NCI-H2029 treated with DMSO at 0.1 percent for 48 hours (cell line): ENCODE results near the gene KRT39.
A peak's percentile ranks its signal among the peaks of the same experiment; 100 is the strongest.
"Not testable (repeated sequence)": the region's sequence is repeated elsewhere in the genome, so short reads cannot be mapped to it uniquely, and the experiment has no call there.

Source experiments
- DNase-seq: peaks from one replicate; lab custom pipeline; 2025; lab: John Stamatoyannopoulos, UW

The KRT39 gene

DNA sequence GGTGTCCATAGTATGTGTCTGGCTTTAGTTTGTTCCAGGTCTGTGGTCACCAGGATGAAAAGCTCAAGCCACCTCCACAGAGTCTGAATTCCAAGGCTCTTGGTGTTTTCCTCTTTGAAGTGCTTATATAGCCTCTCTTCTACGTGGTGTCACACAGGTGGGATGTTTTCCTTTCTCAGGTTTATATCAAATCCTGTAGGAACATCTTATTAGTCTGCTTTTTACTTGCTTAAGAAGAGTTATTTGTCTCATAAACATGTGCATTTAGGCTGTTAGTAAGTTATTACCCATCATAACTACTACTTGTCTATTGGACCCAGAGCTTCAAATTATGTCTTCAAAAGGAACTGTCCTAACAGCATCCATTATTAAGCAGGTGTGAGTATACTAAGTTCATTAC, at the start of gene KRT39:
TSS of gene KRT39 (minus strand) at position 101 of the 400 bp plus-strand sequence. CDS start at position 9, 92 bp downstream.
- no peak for DNase-seq

DNA sequence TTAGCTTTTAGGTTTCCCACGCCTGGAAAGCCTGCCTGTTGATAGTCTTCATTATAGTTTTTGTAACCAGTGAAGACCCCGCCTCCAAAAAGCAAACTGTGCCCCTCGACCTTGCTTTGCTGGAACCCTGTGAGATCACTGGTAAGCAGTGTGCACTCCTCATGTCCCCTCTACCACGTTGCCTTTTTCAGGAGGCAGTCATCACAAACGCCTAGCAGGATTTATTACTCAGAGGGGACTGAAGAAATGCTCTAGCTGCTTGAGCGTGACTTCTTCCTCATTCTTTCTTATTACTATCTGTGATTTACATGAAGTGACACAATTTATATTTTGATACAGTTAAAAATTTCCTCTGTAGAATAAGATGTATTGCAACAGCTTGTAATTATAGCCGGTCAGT, 48.7 kb upstream of the KRT39 start:
- no peak for DNase-seq

DNA sequence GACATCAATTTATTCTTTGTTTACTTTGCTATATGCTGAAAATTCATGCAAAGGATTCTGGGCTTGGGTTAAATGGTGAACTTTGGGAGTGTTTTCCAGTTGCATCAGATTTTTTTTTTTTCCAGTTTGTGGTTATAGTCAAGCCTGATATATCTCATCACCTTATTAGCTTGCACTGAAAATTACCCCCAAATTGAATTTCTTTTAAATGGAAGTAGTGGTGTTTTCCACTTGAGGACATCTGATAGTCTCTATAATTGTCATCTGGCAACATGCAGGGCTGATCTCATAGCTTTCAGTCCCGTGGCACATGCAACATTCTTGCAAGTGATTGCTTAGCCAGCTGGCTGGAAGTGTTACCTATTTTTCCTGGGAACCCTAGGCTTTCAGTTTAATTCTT, 46.9 kb upstream of the KRT39 start:
- no peak for DNase-seq

DNA sequence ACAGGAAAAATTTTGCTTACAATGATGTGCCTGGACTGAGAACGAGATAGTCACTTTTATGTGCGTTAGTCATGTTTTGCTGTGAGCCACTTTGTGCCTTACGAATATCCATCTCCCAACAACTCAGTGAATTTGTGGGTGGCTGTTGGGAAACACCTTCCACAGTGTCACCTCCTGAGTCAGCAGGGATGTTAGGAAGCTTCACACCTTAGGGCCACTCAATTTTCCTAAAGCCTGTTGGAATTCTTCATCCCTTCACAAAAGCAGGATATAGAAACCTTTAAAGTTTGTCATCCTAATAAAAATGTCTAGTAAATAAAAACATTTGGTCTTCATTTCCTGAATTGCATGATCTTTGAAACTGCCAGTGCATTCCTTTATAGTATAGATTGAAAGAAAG, 46.4 kb upstream of the KRT39 start:
- DNase-seq, result no peak

DNA sequence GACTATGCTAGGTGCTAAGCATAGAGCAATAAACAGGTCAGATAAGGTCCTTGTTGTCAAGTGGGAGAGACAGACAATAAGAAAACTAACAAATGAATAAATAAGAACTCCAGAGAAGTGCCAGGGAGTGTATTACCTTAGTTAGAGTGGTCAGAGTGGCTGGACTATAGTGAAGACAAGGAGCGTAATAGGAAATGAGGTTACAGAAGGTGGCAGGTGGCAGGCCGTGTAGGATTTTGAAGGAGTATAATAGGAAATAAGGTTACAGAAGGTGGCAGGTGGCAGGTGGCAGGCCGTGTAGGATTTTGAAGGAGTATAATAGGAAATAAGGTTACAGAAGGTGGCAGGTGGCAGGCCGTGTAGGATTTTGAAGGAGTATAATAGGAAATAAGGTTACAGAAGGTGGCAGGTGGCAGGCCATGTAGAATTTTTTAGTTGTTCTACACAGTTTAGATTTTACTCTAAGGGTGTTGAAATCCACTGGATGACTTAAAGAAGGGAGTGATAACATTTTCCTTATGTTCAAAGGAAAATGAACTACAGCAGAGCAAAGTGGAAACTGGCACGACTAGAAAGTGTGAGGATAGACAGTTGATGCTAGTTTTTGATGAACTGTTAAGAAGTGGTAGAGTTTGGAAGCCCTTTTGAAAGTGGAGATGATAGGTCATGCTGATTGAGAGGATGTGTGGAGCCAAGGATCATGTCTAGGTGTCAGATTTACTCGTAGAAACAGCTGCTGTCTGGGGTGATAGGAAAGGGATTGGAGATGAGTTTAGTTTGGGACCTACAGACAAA, 45.8 kb upstream of the KRT39 start:
- DNase-seq, result peak; percentile 60

DNA sequence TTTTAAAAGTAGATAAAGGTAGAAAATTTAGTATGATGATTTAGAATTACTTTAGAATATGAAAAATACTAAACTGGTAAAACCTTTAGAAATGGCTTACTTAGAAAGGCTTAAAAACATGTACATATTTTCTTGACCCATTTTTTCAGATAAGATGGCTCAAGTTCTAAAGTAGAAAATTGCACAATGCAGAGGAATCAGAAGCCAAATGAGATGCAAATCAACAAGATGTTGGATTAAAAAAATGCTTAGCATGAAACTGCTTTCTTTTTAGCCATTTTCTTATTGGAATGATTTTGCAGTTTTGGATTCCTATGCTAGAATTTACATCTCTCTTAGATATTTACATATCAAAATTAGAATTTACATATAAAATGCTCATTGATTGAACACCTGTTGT, 43.7 kb upstream of the KRT39 start:
- no peak for DNase-seq

DNA sequence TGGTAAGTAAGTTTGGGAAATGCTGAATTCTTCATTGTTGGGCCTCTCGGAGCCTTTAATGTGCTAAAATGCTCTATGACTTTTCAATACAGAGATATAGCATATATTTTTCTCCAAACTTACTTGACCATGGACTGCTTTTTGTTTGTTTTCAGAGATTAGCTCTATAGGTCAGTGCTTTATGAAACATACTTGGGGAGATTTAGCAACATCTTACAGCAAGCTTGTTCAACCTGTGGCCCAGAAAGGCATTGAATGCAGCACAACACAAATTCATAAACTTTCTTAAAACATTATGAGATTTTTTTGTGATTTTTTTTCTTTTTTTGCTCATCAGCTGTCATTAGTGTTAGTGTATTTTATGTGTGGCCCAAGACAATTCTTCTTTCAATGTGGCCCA, 43.2 kb upstream of the KRT39 start:
- DNase-seq, result no peak

DNA sequence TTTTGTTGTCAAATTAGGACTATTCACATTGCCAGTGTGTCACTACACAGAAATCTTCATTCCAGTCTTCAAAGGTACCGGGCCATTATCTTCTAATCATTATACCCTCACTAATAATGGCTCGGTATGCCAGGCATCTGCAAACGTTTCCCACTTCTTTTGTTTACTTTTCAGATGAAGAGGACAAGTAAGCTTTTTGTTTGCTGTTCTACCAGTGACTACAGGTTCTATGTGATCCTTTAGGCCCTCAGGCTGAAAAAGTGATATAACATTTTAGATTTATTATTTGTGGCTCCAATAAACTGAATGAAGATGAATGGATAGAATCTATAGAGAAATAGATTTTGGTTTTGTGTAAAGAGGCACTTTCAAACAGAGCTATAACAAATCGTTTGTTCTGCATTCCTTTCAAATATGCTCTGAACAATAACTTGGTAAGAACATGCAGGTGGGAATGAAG, 42.6 kb upstream of the KRT39 start:
- DNase-seq, result peak; percentile 36

DNA sequence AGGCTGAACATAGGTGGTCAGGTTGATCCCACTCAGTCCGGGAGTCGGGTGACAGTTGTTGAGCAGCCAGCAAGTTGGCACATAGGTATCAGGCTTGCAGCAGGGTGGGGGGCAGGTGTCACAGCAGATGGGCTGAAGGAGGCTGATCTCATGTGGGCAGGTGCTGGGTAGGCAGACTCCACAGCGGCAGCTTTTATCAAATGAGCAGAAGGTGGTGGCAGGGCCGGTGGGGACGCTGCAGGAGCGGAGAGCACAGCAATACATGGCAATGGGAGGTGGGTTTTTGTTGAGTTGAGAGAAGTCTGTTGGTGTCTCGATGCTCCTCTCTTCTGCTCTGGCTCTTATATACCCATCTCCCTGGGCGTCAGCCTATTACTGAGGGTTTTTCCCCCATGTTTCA, 42.1 kb upstream of the KRT39 start, which contains the start of gene KRTAP3-1:
TSS of gene KRTAP3-1 (minus strand) at position 318 of the 400 bp plus-strand sequence. CDS start at position 264, 54 bp downstream.
- DNase-seq, result peak; percentile 58

DNA sequence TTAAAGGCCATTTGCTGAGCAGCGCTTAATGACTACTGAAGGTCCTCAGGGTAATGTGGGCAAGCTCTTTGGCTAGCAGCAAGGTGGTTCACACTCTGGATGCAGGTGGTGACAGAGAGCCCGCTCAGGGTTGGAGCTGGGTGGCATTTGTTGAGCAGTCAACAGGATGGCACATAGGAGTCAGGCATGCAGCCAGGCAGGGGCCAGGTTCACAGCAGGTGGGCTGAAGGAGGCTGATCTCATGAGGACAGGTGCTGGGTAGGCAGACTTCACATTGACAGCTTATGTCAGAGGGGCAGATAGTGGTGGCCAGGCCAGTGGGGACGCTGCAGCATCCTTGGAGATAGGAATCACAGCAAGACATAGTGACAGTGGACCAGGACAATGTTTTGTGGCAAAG, 37.6 kb upstream of the KRT39 start:
- DNase-seq, result peak; percentile 29

DNA sequence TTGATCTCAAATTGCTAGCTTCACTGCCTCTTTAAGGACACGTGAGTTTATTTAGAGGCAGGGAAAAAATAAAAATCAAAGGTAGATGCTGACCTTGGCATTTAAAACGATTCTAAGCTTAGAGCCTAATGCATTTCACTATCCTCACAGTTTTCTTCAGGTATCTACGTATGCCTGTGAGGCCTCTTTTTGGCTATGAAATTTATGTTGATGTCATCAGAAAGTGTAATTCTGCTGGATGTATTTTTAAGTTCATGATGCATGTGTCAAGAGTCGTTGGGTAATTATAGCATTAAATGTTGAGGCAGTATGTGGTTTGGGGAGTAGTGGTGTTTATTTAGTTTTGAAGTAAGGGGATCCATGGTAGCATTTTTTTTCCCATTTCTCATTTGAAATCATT, 37.2 kb upstream of the KRT39 start:
- no peak for DNase-seq

DNA sequence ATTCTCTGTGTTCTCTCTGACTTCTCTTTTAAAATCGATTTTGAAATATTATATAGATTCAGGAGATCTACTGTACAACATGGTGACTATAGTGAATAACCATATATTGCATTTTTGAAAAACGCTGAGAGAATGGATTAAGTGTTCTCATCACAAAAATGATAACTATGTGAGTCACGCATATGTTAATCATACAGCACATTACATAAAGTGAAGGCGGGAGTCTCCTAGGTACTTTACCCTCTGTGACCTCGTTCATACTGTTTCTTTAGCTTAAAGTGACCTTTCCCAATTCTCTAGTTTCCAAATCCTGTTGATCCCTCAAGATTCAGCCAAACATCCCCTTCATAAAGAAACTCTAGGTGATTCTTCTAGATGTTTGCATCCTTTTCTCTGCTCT, 36.1 kb upstream of the KRT39 start:
- DNase-seq, result no peak

DNA sequence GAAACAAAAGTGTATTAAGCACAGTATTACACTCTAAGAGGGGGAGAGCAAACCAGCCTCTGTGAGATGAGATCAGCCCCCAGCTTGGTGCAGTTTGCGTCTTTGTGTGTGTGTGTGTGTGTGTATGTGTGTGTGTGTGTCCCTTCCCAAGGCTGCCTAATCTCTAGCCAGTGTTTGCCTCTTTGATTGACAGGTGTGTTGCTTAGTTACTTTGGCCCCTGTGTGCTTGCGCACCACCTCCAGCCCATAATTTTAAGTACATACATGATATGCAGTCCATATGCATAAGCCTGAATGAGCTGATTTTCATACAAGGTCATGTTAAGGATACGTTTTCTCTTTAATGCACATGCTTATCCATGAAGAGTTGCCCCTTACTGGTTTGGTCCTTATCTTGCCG, 35.0 kb upstream of the KRT39 start:
- DNase-seq, result no peak

DNA sequence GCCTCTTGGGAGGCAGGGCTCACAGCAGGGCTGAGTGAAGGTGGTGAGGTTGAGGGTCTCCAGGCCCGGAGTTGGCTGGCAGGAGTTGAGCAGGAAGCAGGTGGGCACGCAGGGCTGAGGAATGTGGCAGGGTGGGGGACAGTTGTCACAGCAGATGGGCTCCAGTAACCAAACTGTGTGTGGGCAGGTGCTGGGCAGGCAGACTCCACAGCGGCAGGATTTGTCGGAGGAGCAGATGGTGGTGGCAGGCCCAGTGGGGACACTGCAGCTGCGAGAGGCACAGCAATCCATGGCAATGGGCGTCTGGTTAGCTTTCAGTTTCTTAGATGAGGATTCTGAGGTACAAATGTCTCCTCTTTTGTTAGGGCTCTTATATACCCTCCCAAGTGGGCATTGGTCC, 32.8 kb upstream of the KRT39 start, which contains the start of gene KRTAP3-2:
TSS of gene KRTAP3-2 (minus strand) at position 344 of the 400 bp plus-strand sequence. CDS start at position 291, 53 bp downstream.
- DNase-seq, result not testable (repeated sequence)

DNA sequence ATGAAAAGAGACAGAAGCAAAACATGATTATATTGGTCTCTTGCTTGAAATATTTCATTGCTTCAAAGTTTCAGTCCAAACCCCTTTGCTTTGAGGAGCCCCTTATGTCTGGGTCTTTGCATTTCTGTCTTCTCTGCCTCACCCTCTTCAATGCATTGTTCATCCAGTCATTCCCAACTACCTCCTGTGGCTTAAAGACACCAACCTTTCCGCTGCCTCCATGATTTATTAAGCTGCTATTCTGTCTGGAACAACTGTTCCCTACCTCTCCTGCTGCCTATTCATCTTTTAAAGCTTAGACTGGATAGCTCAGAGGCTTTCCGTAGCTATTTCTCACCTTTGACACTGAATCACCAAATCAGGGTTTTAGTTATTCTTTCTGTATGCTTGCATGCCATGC, 30.6 kb upstream of the KRT39 start:
- no peak for DNase-seq

DNA sequence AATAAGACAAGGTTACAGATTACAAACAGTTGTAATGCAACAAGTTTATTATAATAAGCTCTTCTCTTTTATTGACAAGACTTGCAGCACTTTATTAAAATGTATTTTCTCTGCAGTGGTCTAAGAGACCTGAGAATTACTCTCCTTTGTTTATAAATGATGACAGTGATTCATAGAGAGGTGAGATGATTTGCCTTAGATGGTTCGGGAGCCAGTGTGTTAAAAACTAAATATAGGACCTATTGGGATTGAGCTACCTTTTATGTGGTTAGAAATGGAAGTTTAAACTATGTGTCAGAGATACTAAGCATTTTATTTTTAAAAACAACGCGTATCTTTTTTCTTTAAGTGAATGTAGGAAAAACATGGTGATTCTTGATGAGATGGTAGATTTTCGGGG, 30.1 kb upstream of the KRT39 start:
- DNase-seq, result no peak

DNA sequence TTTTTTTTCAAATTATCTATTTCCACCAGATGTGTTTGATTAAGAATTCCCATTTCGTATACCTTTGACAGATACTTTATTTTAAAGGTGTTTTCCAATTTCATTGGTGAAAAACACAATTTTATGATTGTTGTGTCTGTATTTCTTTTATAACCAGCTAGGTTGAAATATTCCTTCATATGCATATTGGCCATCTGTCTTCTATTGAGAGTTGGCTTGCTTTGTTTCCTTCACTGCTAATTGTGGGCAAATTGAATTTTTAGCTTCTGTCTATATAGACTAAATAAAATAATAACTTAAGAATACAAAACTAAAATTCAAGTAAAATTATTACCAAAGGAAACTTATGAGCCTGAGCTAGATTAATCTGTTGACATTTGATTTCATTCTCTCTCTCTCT, 28.4 kb upstream of the KRT39 start:
- no peak for DNase-seq

DNA sequence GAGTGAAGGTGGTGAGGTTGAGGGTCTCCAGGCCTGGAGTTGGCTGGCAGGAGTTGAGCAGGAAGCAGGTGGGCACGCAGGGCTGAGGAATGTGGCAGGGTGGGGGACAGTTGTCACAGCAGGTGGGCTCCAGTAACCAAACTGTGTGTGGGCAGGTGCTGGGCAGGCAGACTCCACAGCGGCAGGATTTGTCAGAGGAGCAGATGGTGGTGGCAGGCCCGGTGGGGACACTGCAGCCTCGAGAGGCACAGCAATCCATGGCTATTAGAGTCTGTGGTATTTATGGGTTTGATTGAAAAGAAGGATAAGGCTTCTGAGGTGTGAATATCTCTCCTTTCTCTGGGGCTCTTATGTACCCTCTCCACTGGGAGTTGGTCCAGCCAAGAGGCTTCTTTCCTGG, 27.1 kb upstream of the KRT39 start, which contains the start of gene KRTAP3-3:
TSS of gene KRTAP3-3 (minus strand) at position 326 of the 400 bp plus-strand sequence. CDS start at position 259, 67 bp downstream.
- no peak for DNase-seq

DNA sequence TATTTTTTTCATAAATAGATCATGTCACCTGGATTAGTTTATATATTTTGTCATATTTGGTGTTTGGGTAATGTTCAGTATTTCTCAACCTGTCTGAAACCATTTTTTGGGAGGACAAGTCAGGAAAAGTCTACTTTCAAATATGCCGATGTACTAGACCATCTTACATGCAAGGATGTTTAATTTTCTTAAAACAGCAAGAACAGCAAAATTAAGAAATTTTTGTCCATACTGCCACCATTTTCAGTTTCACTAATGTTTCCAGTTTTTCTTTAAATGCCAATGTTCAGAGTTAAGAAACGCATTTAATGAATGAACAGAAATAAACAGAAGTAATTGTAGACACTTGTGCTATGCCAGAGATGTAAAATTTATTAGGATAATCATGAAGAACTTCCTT, 26.3 kb upstream of the KRT39 start:
- no peak for DNase-seq

DNA sequence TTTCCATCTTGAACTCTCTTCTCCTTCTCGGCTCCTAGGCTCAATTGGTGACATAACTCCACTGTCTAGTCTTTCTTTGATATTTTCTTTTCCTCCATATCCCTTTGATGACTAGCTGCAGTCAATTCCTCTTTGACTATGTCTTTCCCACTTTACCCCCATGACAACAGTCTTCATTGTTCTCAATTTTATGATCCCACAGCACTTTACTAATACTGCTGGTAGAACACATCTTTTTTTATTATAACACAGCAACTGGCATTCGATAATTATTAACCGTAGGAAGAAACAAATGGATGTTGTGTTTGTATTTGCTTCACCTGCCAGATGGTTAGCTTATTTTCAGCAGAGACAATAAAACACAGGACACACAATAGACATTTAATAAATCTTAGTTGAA, 25.9 kb upstream of the KRT39 start:
- no peak for DNase-seq

DNA sequence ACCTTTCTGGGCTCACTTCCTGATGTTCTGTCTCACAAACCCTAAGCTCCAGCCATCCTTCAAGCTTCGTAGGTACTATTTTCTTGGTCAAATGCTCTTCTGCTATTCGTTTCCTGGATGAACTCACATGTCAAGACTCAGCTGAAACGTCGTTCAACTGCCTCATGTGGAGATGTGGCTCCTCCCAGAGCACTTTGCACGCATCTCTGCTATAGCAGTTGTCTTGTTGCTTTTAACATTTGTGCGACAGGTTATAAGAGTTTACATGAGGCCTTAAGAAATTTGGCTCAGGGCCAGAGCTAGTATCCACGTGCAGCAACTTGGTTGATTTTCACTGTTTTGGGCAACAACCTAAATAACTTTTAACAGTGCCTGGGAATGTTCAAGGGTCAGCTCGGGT, 20.2 kb upstream of the KRT39 start:
- DNase-seq, result no peak

DNA sequence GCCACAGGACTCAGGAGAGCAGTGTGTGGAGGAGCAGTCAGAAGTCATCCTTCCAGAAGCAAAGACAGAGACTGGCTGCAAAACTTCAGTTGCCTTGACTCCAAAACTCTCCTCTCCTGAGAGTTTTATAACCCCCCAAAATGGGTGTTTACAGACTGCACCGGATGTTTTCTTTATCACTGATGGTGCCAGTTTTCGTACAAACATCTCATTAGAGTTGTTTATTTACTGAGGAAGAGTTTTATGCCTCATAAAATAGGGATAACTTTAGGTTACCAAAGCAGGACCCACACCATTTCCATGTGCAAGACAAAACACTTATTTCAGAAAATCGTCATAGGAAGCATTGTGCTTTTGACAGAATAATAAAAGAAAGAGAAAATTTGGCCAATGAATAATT, 17.5 kb upstream of the KRT39 start, which contains the start of gene KRT40:
TSS of gene KRT40 (minus strand) at position 101 of the 400 bp plus-strand sequence. CDS start at position 48, 53 bp downstream.
- DNase-seq, result no peak

DNA sequence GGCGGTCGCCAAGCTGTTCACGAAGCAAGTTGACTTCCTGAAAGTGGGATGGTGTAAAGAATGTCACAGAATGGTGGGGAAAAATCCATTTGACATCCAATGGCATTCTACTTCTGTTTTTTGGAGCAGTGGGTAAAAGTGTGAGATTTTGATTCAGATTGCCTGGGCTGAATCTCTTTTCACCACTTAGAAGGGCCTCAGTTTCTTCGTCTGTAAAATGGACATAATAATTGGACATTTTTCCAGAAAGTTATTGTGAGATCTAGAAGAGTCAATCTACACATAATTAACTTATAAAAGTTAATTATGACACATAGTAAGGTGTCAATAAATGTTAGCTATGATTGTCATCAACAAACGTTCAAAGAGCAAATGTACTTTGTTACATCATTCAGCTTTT, 14.4 kb upstream of the KRT39 start:
- DNase-seq, result no peak

DNA sequence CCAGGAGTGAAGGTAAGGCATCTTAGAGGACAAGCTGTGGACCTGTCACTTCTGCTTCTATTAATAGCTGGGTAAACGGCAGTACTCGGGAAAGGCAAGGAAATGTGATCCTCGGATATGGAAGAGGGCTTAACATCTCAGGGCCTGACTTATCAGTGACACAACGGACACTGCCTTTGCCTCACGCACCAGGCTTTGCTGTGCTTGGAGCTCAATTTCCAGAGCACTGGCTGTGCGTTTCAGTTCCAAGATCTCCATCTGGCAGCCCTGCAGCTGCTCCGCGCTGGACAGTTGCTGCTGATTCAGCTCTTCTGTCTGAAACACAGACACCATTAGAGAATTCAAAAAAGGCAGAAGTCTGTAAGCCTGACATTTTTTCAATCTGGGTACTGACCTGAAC, 13.8 kb upstream of the KRT39 start:
- no peak for DNase-seq
